GM12878 (cell line): ENCODE data around the gene SORBS1. TPM values are rescaled to one million over a fixed set of nuclear protein-coding genes. Genes with fewer than 3 reads are reported as not detected.

Experiments used
- ATAC-seq: fragments of 200-7000 bp; cut with Tn5 transposase; 3 replicates; pipeline ENCODE4 v1.9.1; 2020; ENCODE audit warnings: mild to moderate bottlenecking, moderate library complexity
- BruUV-seq: library from RNA; stranded (reverse); fragments of 400-500 nt; replicated peaks from 2 replicates; lab custom pipeline; 2021; lab: Mats Ljungman, UMichigan
- CTCF ChIA-PET: fragments of 300-600 bp; sonication (Branson Sonifier 250); formaldehyde crosslinking; extraction: SDS; loops from one replicate; lab custom pipeline; 2021; ENCODE audit warnings: inconsistent platforms; lab: Yijun Ruan, JAX
- POLR2A ChIA-PET: fragments of 350-600 bp; formaldehyde crosslinking; extraction: SDS; loops from one replicate; lab custom pipeline; 2021; ENCODE audit warnings: inconsistent platforms; lab: Charles Lee
- RAD21 ChIA-PET: fragments of 300-600 bp; sonication (Branson Sonifier 250); formaldehyde crosslinking; loops from one replicate; lab custom pipeline; 2023; ENCODE audit warnings: antibody characterized with exemption; ENCODE audit not compliant: unreplicated experiment; lab: Charles Lee
- SMC1A ChIA-PET: fragments of 300-600 bp; sonication (Branson Sonifier 250); formaldehyde crosslinking; loops from one replicate; lab custom pipeline; 2023; ENCODE audit not compliant: unreplicated experiment, uncharacterized antibody; lab: Charles Lee
- DNase-seq: peaks from one replicate; pipeline ENCODE4 v3.0.0-alpha.2; 2011; ENCODE audit warnings: low read depth, low spot score
- FAIRE-seq: peaks from 3 replicates; lab custom pipeline; 2011; peaks lifted over from hg19 to GRCh38; lab: Jason Lieb, UNC
- H2AFZ ChIP-seq: 2 replicates; pipeline ENCODE4 v1.6.0; 2011; ENCODE audit warnings: low read depth, low read length, control low read depth; ENCODE audit not compliant: control insufficient read depth
- H3K27ac ChIP-seq: 2 replicates; pipeline ENCODE4 v1.5.1; 2011; ENCODE audit warnings: control low read depth; ENCODE audit not compliant: control insufficient read depth, insufficient read depth
- H3K27me3 ChIP-seq, 2 experiments: replicated peaks in 1 of 2; 2 replicates each; pipeline versions ENCODE4 v1.6.0 to v1.6.1; 2011; ENCODE audit warnings: low read length in 1 of 2; ENCODE audit not compliant: control insufficient read depth in 2 of 2, insufficient read depth in 2 of 2
- H3K36me3 ChIP-seq, 2 experiments: 2 replicates each; pipeline ENCODE4 v1.5.1; 2011; ENCODE audit warnings: low read length in 1 of 2; ENCODE audit not compliant: control insufficient read depth in 2 of 2, insufficient read depth in 2 of 2
- H3K4me1 ChIP-seq: 2 replicates; pipeline ENCODE4 v1.6.1; 2011; ENCODE audit warnings: mild to moderate bottlenecking, low read length, moderate library complexity, mixed read lengths; ENCODE audit not compliant: control insufficient read depth, insufficient read depth
- H3K4me2 ChIP-seq: 2 replicates; pipeline ENCODE4 v1.6.0; 2011; ENCODE audit warnings: control low read depth; ENCODE audit not compliant: control insufficient read depth, insufficient read depth
- H3K4me3 ChIP-seq: fragments of 200-600 bp; sonication (generic); 2 replicates; pipeline ENCODE4 v1.5.1; 2016
- H3K79me2 ChIP-seq: 2 replicates; pipeline ENCODE4 v1.6.0; 2011; ENCODE audit warnings: low read length; ENCODE audit not compliant: control insufficient read depth, insufficient read depth
- H3K9ac ChIP-seq: 2 replicates; pipeline ENCODE4 v1.8.0; 2011; ENCODE audit warnings: low read length, control low read depth, mixed read lengths; ENCODE audit not compliant: control insufficient read depth, insufficient read depth
- H3K9me3 ChIP-seq: replicated peaks from 3 replicates; pipeline ENCODE4 v1.5.1; 2011; ENCODE audit warnings: mild to moderate bottlenecking, low read length; ENCODE audit not compliant: control insufficient read depth, insufficient read depth
- H4K20me1 ChIP-seq: 2 replicates; pipeline ENCODE4 v1.6.0; 2011; ENCODE audit not compliant: control insufficient read depth, insufficient read depth
- CUX1 ChIP-seq: IDR thresholded peaks from 2 replicates; pipeline ENCODE4 v1.6.1; 2012; ENCODE audit warnings: improper control_type of control experiment, low read depth, low read length; ENCODE audit not compliant: insufficient replicate concordance
- GABPA ChIP-seq: IDR thresholded peaks from 2 replicates; pipeline ENCODE4 v1.6.1; 2014; ENCODE audit warnings: antibody characterized with exemption, low read depth, mild to moderate bottlenecking, inconsistent platforms
- HDAC2 ChIP-seq: fragments of 200-600 bp; sonication (generic); IDR thresholded peaks from 2 replicates; pipeline ENCODE4 v1.6.1; 2017
- IKZF1 ChIP-seq: fragments of 450-650 bp; conservative IDR thresholded peaks from 2 replicates; pipeline ENCODE4 v1.6.1; 2017; ENCODE audit warnings: antibody characterized with exemption, mild to moderate bottlenecking
- MYC ChIP-seq: IDR thresholded peaks from 2 replicates; pipeline ENCODE4 v1.6.1; 2011; ENCODE audit warnings: mild to moderate bottlenecking, low read length, moderate library complexity, inconsistent platforms; ENCODE audit not compliant: insufficient read depth, insufficient replicate concordance, insufficient read length, severe bottlenecking
- NFIC ChIP-seq: IDR thresholded peaks from 2 replicates; pipeline ENCODE4 v1.6.1; 2012; ENCODE audit warnings: low read depth, mild to moderate bottlenecking, inconsistent platforms, low read length, moderate library complexity
- NFYB ChIP-seq: IDR thresholded peaks from 2 replicates; pipeline ENCODE4 v1.6.1; 2011; ENCODE audit warnings: low read depth, mild to moderate bottlenecking, low read length, improper control_type of control experiment, moderate library complexity; ENCODE audit not compliant: insufficient read depth
- PAX5 ChIP-seq: IDR thresholded peaks from 2 replicates; pipeline ENCODE4 v1.6.1; 2011; ENCODE audit warnings: low read depth, low read length, borderline replicate concordance
- PAX8 ChIP-seq: fragments of 450-650 bp; IDR thresholded peaks from 2 replicates; pipeline ENCODE4 v1.6.1; 2017; ENCODE audit warnings: mild to moderate bottlenecking, moderate library complexity
- RB1 ChIP-seq: fragments of 450-650 bp; formaldehyde crosslinking; IDR thresholded peaks from 2 replicates; pipeline ENCODE4 v1.6.1; 2017; ENCODE audit warnings: mild to moderate bottlenecking, borderline replicate concordance
- SP1 ChIP-seq: IDR thresholded peaks from one replicate; pipeline ENCODE4 v1.6.1; 2011; ENCODE audit warnings: low read depth, low read length
- TBL1XR1 ChIP-seq: IDR thresholded peaks from 2 replicates; pipeline ENCODE4 v1.6.1; 2012; ENCODE audit warnings: low read depth, low read length, improper control_type of control experiment
- TCF3 ChIP-seq: IDR thresholded peaks from 2 replicates; pipeline ENCODE4 v1.6.1; 2012; ENCODE audit warnings: low read depth, mild to moderate bottlenecking, low read length, borderline replicate concordance; ENCODE audit not compliant: insufficient read depth
- ZNF274 ChIP-seq: IDR thresholded peaks from one replicate; pipeline ENCODE4 v1.8.0; 2011; ENCODE audit not compliant: insufficient read length, insufficient read depth
- WGBS: methylation state at CpG from one replicate; pipeline ENCODE4 v1.1.6; 2016; ENCODE audit warnings: low lambda C conversion rate; ENCODE audit not compliant: insufficient replicate concordance, insufficient coverage; ENCODE audit errors: missing lambda C conversion rate; 5-methylcytosine and 5-hydroxymethylcytosine counted together
- in situ Hi-C: fragments of 300-500 bp; cut with MboI; formaldehyde crosslinking; loops from 9 replicates; pipeline ENCODE4 v1.14.3; 2018; ENCODE audit warnings: mixed read lengths
- intact Hi-C: fragments of 100-400 bp; cut with micrococcal nuclease; formaldehyde crosslinking; loops from one replicate; pipeline ENCODE4 v1.14.2; 2022; ENCODE audit not compliant: unreplicated experiment
- polyA plus RNA-seq, 11 experiments: library from polyadenylated mRNA; depleted of rRNA in 4 of 11; unstranded in 6 of 11; stranded (reverse) in 5 of 11; fragments of >200 nt; fragmentation: Nextera tagmentation in 4 of 11; fragmentation: Illumina TruSeq in 1 of 11; extraction: Ambion mirVana in 4 of 11; extraction: Trizol in 1 of 11; gene quantifications; 1 replicate in 1 of 11; 2 replicates in 10 of 11; pipeline versions ENCODE4 v1.2.1 to v1.2.3, GENCODE V29; 2011 to 2016; ENCODE audit warnings: inconsistent platforms in 2 of 11, missing spikeins in 2 of 11, low read depth in 1 of 11
- total RNA-seq, 4 experiments: library from RNA; depleted of rRNA in 3 of 4; stranded (reverse); fragments of >200 nt in 3 of 4; fragmentation: Illumina TruSeq in 1 of 4; extraction: Trizol in 1 of 4; gene quantifications; 2 replicates each; pipeline versions ENCODE4 v1.2.1 to v1.2.3, GENCODE V29; 2013 to 2021
- TF ChIP-seq, protein P1 (sequence below): IDR thresholded peaks from 2 replicates; pipeline ENCODE4 v1.6.1; 2011; ENCODE audit warnings: low read depth, low read length, improper control_type of control experiment, borderline replicate concordance

Gene SORBS1
- total and polyA plus RNA-seq, 10 of the 15 experiments (the other 5 are each of a cell fraction or from before 2014, with no cell fraction given), result 0.13 to 0.75 (median 0.39) TPM

DNA sequence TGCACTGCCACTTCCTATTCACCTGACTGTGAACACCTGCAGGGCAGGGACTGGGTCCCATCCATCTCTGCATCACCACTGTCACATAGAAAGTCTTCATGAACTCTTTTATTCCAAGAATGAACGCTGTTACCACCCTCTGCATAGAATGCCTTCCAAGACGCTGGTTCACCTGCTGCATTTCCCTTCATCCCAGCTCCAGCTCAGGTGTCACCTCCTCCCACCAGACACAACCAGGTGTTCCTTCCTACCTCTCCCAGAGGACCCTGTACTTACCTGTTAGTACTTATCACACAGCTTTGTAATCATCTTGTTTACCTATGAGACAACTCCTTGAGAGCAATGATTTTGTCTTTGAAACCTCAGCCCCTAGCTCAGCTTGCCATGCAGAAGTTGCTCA is 31.1 kb downstream of the SORBS1 start:
- ATAC-seq (no peak), DNase-seq (no peak), FAIRE-seq (no peak)
- Histone ChIP-seq H3K79me2 (no peaks in the 10 kb centered on the region), H2AFZ (no peak overlapping the region), H3K27me3 (peaks cover 0 to under 1% of the 10 kb centered on the region in 2 experiments; a peak in 1 of 4 replicates), H3K27ac (no peak overlapping the region), H3K36me3 (no peaks in the 10 kb centered on the region), H3K9me3 (no peaks in the 10 kb centered on the region; the same call in 2 of the 3 replicates), H4K20me1 (no peaks in the 10 kb centered on the region), H3K9ac (no peak overlapping the region), H3K4me2 (no peak overlapping the region), H3K4me1 (no peaks in the 10 kb centered on the region), H3K4me3 (no peak overlapping the region)
- 36% methylated on average over 2 of the region's 2 CpGs for WGBS
- intact Hi-C loops (no loop called here), in situ Hi-C loops (no loop called here)
- no TSS peak for BruUV-seq
- TF ChIP-seq NFYB, result no peak
- no peak for TF ChIP-seq IKZF1
- TF ChIP-seq SP1, result no peak
- no peak for TF ChIP-seq PAX5
- TF ChIP-seq TCF3, result no peak
- TF ChIP-seq NFIC, result no peak
- TF ChIP-seq RB1, result no peak
- TF ChIP-seq, protein P1, sequence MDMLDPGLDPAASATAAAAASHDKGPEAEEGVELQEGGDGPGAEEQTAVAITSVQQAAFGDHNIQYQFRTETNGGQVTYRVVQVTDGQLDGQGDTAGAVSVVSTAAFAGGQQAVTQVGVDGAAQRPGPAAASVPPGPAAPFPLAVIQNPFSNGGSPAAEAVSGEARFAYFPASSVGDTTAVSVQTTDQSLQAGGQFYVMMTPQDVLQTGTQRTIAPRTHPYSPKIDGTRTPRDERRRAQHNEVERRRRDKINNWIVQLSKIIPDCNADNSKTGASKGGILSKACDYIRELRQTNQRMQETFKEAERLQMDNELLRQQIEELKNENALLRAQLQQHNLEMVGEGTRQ, result no peak
- TF ChIP-seq CUX1, result no peak
- no peak for TF ChIP-seq PAX8
- no peak for TF ChIP-seq ZNF274
- no peak for TF ChIP-seq MYC
- TF ChIP-seq HDAC2, result no peak
- TF ChIP-seq GABPA, result no peak
- TF ChIP-seq TBL1XR1, result no peak
- POLR2A ChIA-PET, result interaction anchor here (0.9 kb wide), 1 partner anchor 12 kb away, joined by 3 read pairs; no protein-coding TSS in a partner anchor
- CTCF ChIA-PET, result no interaction called here
- SMC1A ChIA-PET, result interaction anchor here (0.6 to 1.1 kb wide), 2 partner anchors 19 to 58 kb away, joined by 3 read pairs; no protein-coding TSS in a partner anchor
- RAD21 ChIA-PET, result no interaction called here
